Peyer's patch (tissue), 4 donors: ENCODE data around the gene PEX1.

ENCODE experiments used
- POLR2A ChIP-seq, 2 donors: fragments of 450-650 bp; IDR thresholded peaks; one replicate each; pipeline ENCODE4 v1.5.1; 2017; ENCODE audit warnings: antibody characterized with exemption in 2 of 2, mild to moderate bottlenecking in 2 of 2, moderate library complexity in 2 of 2
- TF ChIP-seq, protein P1 (sequence below), 6 experiments: fragments of 450-650 bp in 4 of 6; fragments of 200-600 bp in 2 of 6; sonication (generic) in 1 of 6; IDR thresholded peaks; one replicate each; pipeline ENCODE4 v1.5.1; 2017 to 2019; ENCODE audit warnings: antibody characterized with exemption in 6 of 6, mild to moderate bottlenecking in 3 of 6, moderate library complexity in 1 of 6

DNA sequence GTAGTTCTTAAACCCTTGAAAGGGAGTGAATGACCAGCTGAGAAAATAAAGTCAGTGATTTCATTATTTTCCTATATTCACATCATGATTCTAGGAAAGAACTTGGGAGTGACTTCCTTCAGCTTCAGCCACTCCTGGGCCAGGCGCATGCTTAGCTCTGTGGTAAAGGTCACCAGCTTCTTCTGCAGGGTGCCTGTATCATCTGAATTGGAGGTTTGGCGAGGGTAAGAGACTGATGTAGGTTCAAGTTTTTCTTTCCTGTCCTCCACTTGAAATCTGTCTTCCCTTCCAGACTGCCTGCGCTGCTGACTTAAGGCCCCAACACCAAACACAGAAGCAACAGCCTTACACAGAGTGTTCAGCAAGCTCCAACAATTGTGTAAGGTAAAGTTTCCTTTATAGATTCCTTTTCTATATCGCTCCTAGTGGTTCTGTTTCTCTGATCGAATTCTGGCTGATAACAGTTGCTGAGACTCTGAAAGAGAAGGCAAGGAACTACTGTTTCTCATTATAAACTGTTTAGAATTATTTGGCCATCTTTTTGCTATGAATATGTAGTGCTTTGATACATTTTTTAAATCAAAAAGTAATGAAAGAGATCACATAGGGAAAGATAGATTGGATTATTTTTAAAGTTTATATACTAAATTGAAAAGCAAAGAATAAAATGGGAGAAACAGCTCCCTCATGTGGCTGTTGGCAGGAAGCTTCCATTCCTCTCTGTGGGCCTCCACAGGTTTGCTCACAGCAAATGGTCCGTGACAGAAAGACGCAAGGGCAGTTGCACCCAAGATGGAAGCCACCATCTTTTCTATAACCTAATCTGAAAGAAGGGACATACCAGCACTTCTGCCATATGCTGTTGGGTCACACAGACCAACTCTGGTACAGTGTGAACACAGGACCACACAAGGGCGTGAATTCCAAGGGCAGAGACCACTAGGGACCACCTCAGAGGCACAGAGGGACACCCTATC, 67.0 kb downstream of the PEX1 start:
- TF ChIP-seq, protein P1, sequence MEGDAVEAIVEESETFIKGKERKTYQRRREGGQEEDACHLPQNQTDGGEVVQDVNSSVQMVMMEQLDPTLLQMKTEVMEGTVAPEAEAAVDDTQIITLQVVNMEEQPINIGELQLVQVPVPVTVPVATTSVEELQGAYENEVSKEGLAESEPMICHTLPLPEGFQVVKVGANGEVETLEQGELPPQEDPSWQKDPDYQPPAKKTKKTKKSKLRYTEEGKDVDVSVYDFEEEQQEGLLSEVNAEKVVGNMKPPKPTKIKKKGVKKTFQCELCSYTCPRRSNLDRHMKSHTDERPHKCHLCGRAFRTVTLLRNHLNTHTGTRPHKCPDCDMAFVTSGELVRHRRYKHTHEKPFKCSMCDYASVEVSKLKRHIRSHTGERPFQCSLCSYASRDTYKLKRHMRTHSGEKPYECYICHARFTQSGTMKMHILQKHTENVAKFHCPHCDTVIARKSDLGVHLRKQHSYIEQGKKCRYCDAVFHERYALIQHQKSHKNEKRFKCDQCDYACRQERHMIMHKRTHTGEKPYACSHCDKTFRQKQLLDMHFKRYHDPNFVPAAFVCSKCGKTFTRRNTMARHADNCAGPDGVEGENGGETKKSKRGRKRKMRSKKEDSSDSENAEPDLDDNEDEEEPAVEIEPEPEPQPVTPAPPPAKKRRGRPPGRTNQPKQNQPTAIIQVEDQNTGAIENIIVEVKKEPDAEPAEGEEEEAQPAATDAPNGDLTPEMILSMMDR (IDR thresholded peaks at IDR 0.05), result peak in 5 of 6 experiments; percentile 9 to 65 (median 60)
- peak in 1 of 2 donors; percentile 13 for TF ChIP-seq POLR2A (IDR thresholded peaks at IDR 0.05)
